GM12873 (cell line): ENCODE measurements around the gene BTLA.

Experiments used
- TF ChIP-seq, protein P1 (sequence below): IDR thresholded peaks from 2 replicates; pipeline ENCODE4 v1.5.1; 2012; ENCODE audit warnings: low read depth, mild to moderate bottlenecking, moderate library complexity, low read length, control low read depth; ENCODE audit not compliant: insufficient read depth; ENCODE audit errors: missing control alignments

Gene BTLA

DNA sequence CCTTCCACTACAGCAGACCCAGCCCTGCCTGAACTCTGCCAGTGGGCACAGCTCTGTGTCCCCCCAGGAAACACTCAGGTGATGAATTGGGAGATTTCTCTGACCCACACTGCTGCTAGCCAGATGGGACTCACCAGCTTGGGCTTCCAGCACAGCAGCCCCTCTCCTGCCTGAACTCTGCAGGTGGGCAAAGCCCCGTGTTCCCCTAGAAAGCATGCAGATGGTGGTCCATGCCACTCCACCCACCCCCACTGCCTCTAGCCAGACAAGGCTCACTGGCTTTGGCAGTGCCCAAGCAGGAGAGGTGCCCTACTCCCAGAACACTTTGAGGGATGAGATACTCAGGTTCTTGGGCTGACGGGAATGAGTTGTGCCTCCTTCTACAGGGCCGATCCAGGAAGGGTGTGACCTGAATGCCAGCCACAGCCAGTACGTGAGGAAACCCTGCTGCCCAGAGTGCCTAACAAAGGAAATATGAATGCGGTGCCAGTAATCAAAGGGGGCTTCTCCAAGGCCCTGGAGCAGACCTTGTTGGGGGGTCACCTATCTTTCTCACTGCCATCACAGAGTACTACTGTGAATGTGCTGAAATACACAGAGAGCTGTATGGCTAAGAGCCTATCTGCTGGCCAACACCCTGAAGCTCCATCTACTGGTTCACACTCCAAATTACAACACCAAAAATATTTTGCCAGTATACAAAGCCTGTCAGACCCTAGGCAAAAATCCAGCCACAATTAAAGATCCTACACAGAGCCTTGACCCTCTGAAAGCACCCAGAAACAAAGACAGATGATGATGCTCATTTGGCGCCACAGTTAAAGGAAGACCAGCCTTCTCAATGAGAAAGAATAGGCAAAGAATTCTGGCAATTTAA is 61.9 kb downstream of the BTLA start:
- TF ChIP-seq, protein P1, sequence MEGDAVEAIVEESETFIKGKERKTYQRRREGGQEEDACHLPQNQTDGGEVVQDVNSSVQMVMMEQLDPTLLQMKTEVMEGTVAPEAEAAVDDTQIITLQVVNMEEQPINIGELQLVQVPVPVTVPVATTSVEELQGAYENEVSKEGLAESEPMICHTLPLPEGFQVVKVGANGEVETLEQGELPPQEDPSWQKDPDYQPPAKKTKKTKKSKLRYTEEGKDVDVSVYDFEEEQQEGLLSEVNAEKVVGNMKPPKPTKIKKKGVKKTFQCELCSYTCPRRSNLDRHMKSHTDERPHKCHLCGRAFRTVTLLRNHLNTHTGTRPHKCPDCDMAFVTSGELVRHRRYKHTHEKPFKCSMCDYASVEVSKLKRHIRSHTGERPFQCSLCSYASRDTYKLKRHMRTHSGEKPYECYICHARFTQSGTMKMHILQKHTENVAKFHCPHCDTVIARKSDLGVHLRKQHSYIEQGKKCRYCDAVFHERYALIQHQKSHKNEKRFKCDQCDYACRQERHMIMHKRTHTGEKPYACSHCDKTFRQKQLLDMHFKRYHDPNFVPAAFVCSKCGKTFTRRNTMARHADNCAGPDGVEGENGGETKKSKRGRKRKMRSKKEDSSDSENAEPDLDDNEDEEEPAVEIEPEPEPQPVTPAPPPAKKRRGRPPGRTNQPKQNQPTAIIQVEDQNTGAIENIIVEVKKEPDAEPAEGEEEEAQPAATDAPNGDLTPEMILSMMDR = peak; percentile 66

DNA sequence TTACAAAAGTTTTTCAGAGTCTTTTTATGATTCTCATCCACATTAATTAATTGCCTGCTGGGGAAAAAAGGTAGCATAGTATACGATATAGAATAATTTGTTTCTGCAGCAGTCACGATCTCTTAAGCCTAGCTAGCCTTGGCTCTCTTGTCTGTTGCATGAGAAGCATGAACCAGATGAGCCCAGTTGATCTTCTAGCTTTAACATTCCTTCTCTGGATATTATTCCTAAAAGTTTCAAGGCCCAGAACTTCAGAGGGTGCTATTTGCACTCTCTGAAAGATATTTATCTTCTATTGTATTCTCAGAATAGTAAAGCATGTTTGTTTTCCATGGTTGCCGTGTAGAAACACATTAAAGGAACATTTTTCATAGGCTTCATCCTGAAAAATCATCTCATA is 69.3 kb downstream of the BTLA start:
- TF ChIP-seq, protein P1 = no peak

DNA sequence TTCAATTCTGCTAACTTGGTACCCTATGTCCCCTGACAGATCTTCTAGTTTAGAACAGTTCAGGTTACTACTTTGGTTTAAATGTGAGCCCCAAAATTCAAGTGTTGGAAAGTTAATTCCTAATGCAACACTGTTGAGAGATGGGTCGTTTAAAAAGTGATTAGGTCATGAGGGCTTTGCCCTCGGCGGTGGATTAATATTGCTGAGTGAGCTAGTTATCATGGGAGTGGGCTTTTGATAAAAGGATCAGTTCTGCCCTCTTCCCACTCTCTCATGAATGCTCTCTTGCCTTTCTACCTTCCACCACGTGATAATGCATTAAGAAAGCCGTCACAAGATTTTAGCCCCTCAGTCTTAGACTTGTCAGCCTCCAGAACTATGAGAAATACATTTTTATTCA is 72.1 kb downstream of the BTLA start:
- TF ChIP-seq, protein P1 = no peak

DNA sequence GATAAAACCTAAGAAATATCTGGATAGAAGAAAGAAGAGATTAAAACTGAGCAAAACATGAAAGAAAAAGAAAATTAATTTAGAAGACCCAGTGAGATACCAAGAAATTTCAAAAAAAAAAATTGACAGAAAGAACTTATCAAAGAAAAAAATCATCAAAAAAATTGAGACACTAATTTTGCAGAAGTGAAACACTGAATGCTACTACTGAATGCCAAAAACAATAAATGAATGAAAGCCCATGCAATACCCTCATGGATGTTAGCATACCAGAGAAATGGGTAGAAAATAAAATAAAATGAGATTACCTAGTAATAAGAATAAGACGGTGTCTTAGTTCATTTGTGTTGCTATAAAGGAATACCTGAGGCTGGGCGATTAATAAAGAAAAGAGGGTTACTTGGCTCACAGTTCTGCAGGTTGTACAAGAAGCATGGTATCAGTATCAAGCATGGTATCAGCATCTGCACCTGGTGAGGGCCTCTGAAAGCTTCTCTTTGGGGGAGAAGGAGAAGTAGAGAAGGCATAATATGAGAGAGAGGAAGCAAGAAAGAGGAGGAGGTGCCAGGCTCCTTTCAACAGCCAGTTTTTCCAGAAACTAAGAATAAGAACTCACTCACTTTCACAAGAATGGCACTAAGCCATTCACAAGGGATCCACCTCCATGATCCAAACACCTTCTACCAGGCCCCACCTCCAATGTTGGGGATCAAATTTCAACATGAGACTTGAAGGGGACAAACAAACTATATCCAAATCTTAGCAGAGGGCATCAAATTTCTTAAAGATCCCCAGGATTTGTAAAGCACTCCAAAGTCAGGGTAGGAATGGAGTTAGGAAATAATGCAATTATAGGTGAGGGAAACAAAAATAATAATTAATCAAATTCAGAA is 73.2 kb downstream of the BTLA start:
- TF ChIP-seq, protein P1 = no peak

DNA sequence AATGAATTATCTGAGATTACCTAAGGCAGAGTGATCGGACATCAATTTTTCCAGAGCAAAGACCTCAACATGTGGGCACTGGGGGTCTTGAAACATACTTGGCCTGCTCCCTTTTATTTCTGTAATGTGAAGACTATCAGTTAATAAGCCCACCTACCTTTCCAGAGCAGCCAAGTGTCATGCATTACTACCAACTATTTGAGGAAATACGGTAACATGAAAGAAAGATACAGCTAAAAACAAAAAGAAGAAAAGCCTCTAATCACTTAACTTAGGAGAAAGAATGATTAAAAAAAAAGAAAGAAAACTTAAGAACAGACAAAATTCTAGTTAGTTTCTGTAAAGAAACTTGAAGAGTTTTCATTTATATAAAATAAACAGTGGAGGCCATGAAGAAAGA is 73.9 kb downstream of the BTLA start:
- TF ChIP-seq, protein P1 = no peak

DNA sequence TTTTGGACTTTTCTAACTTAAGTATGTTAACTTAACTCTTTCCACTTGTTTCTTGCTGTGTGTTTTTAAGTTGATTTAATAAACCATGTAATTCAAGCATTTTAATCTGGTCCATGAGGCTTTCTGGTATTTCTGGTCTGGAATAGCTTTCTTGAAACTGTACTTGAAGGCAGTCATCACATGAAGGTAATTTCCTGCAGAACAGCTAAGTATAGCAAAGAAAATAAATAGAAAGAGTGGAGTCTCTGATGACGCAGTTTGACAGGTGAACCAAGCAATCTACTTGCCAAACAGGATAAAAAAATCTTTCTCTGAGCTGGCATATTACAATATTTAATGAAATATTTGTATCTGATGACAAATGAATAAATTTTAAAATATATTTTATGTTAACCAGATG is 74.9 kb downstream of the BTLA start:
- TF ChIP-seq, protein P1 = no peak

DNA sequence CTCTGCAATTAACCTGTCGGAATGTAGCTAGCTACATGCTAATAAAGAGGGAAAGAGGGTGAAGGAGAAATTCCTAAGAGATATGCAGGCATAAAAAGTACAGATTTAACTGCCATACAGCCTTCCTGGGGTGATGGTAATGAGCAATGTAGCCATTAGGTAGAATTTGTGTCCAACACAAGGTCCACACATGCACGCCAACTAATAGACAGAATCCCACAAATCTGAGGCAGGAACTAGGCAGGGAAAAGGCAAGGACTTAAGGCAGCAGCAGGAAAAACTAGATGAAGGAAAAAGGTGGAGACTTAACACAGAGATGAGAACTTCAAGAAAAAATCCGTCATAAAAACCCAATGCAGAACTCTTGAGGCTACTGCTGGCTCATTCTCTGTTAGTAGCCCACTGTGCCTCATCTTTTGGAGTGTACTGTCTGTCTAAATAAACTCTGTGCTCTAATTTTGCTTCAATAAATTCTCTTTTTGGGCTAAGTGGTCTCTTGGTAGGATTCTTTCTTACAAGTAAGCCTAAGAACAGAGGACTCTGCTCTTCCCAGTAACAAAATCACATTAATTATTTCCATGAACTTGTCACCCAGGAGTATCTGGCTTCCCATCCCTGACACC is 81.5 kb downstream of the BTLA start:
- TF ChIP-seq, protein P1 = no peak
